Measurements from ENCODE around the gene GDF15. TPM values are rescaled to one million over a fixed set of nuclear protein-coding genes. Genes with fewer than 3 reads are reported as not detected.

The GDF15 gene
- polyA plus RNA-seq, 2 of the 4 experiments (the other 2 are of a cell fraction), result 56.9 to 78.5 TPM

DNA sequence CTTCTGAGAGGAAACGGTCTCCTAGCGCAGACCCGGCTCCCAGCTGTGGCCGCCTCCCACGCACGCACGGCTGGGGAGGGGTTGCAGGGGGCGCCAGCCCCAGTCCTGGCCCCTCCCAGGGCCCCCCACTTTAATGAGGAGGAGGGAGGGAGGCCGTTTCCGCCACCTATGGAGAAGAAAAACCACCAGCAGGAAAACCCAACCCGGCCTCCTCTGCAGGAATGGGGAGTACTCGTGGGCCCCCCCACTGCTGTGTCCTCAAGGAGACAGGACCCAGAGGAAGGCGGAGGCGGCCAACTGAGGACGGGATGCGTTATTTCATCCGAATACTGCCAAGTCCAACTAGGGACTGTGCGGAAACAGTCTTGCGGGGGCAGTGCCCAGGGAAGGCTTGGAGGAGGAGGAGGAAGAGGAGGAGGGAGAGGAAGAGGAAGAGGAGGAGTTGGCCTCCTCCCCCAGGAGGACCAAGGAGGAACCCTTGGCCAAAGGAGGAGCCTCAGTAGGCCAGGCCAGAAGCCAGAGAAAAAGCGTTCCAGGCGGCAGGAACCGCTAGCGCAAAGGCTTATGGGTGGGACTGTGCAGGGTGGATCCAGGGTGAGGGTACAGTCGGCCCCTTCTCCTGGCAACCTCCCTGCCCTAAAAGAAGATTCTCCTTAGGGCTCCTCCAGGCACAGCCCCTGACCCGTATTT, 29.4 kb downstream of the GDF15 start:
- Histone ChIP-seq H3K4me2 (peak overlapping the region; percentile 93), H3K4me1 (peaks cover 47% of the 10 kb centered on the region), H3K4me3 (no peak overlapping the region), H3K27ac (peak overlapping the region; percentile 96 to 100), H3K9me3 (no peaks in the 10 kb centered on the region)
- ATAC-seq, result no peak
- TF ChIP-seq SREBF2 (IDR thresholded peaks at IDR 0.05) (no peak), HOXB5 (CRISPR knock-in tag; IDR thresholded peaks at IDR 0.05) (no peak), POLR2A (IDR thresholded peaks at IDR 0.05; ENCODE audit: low read length) (no peak), ZC3H11A (IDR thresholded peaks at IDR 0.05) (no peak), ZFP36 (IDR thresholded peaks at IDR 0.05; ENCODE audit: borderline replicate concordance, partially characterized antibody) (no peak), POLR2AphosphoS2 (conservative IDR thresholded peaks at IDR 0.05; ENCODE audit: low read length) (no peak), RFX5 (IDR thresholded peaks at IDR 0.05) (no peak), NR3C1 (IDR thresholded peaks at IDR 0.05) (no peak), CEBPB (IDR thresholded peaks at IDR 0.05) (no peak), NFE2L2 (conservative IDR thresholded peaks at IDR 0.05; ENCODE audit: low read length) (no peak), EP300 (IDR thresholded peaks at IDR 0.05) (no peak)
- TF ChIP-seq, protein P1, sequence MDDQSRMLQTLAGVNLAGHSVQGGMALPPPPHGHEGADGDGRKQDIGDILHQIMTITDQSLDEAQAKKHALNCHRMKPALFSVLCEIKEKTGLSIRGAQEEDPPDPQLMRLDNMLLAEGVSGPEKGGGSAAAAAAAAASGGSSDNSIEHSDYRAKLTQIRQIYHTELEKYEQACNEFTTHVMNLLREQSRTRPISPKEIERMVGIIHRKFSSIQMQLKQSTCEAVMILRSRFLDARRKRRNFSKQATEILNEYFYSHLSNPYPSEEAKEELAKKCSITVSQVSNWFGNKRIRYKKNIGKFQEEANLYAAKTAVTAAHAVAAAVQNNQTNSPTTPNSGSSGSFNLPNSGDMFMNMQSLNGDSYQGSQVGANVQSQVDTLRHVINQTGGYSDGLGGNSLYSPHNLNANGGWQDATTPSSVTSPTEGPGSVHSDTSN (IDR thresholded peaks at IDR 0.05), result no peak
- TF ChIP-seq, protein P2, sequence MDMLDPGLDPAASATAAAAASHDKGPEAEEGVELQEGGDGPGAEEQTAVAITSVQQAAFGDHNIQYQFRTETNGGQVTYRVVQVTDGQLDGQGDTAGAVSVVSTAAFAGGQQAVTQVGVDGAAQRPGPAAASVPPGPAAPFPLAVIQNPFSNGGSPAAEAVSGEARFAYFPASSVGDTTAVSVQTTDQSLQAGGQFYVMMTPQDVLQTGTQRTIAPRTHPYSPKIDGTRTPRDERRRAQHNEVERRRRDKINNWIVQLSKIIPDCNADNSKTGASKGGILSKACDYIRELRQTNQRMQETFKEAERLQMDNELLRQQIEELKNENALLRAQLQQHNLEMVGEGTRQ (IDR thresholded peaks at IDR 0.05), result no peak
- ChIA-PET CTCF (interaction anchor here (0.9 to 9.4 kb wide), 7 partner anchors 13 to 141 kb away, joined by 3 to 109 read pairs (median 31); partner anchors contain the start of genes IQCN, JUND and LRRC25), POLR2A (interaction anchor here (2.0 to 4.8 kb wide), 2 partner anchors 29 kb away, joined by 7 to 28 read pairs; partner anchors contain the start of gene GDF15)
- 82% methylated on average over 23 of the region's 25 CpGs for WGBS (ENCODE audit: missing lambda C conversion rate)
- FAIRE-seq, result no peak
- DNase-seq (ENCODE audit: low read depth in 1 of 2, low spot score in 1 of 2), result no peak

DNA sequence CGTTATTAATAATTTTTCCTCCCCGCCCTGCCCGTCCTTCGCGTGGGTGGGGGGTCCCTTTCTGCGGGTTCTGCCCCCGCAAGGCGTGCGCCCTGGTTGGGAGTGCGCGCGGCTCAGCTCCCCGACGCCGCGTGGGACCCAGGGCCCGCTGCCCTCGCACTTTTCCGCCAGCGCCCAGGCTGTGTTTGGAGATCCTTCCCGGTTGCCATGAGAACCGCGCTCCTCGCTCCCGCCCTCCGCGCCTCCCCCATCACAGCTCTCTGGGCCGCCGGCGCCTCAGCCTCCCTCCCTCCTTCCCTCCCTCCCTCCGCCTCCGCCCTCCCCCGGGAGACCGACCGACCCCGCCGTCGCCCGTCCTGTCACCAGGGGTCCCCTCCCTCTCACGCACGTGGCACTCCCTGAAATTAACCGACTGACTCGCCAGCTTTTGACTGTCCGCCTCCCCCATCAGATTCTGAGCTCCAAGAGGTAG, 30.9 kb downstream of the GDF15 start:
- ATAC-seq (peak; percentile 63 to 77), DNase-seq (ENCODE audit: low read depth in 1 of 2, low spot score in 1 of 2) (peak in 1 of 2 experiments; percentile 91), FAIRE-seq (no peak)
- ChIA-PET CTCF (interaction anchor here (1.0 to 9.4 kb wide), 6 partner anchors 16 to 77 kb away, joined by 3 to 109 read pairs (median 8); no protein-coding TSS in a partner anchor), POLR2A (interaction anchor here (0.7 to 4.8 kb wide), 8 partner anchors 15 to 173 kb away, joined by 3 to 28 read pairs (median 6); partner anchors contain the start of genes GDF15 and JUND)
- peak overlapping the region; percentile 93 for H3K4me2 ChIP-seq
- H3K27ac ChIP-seq, result peak overlapping the region; percentile 96 to 100
- no peak for TF ChIP-seq NFE2L2 (conservative IDR thresholded peaks at IDR 0.05; ENCODE audit: low read length)
- no peak for TF ChIP-seq FOXS1 (CRISPR knock-in tag; IDR thresholded peaks at IDR 0.05)
- no peak for TF ChIP-seq PHF8 (IDR thresholded peaks at IDR 0.05; ENCODE audit: borderline replicate concordance, low read depth)
- no peak for TF ChIP-seq POLR2AphosphoS2 (conservative IDR thresholded peaks at IDR 0.05; ENCODE audit: low read length)
- no peak for TF ChIP-seq EHMT2 (IDR thresholded peaks at IDR 0.05; ENCODE audit: low read depth)
- no peak for TF ChIP-seq ZC3H11A (IDR thresholded peaks at IDR 0.05)
- TF ChIP-seq, protein P3, sequence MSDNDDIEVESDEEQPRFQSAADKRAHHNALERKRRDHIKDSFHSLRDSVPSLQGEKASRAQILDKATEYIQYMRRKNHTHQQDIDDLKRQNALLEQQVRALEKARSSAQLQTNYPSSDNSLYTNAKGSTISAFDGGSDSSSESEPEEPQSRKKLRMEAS (IDR thresholded peaks at IDR 0.05), result peak; percentile 82
- peak; percentile 78; the same call in 1 of the 2 replicates for TF ChIP-seq HOXB5 (CRISPR knock-in tag; IDR thresholded peaks at IDR 0.05)
- peak; percentile 64; the same call in 1 of the 2 replicates for TF ChIP-seq FOSB (CRISPR knock-in tag; IDR thresholded peaks at IDR 0.05)
- TF ChIP-seq HOXA7 (CRISPR knock-in tag; IDR thresholded peaks at IDR 0.05), result peak; percentile 62; the same call in 1 of the 2 replicates
- TF ChIP-seq NR3C1 (IDR thresholded peaks at IDR 0.05), result no peak
- TF ChIP-seq, protein P4, sequence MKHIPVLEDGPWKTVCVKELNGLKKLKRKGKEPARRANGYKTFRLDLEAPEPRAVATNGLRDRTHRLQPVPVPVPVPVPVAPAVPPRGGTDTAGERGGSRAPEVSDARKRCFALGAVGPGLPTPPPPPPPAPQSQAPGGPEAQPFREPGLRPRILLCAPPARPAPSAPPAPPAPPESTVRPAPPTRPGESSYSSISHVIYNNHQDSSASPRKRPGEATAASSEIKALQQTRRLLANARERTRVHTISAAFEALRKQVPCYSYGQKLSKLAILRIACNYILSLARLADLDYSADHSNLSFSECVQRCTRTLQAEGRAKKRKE (CRISPR knock-in tag; IDR thresholded peaks at IDR 0.05; ENCODE audit: low read depth), result peak; percentile 71; the same call in 1 of the 2 replicates
- TF ChIP-seq HEYL (CRISPR knock-in tag; IDR thresholded peaks at IDR 0.05), result no peak
- TF ChIP-seq CHD2 (IDR thresholded peaks at IDR 0.05; ENCODE audit: low read length, partially characterized antibody), result no peak
- TF ChIP-seq, protein P5, sequence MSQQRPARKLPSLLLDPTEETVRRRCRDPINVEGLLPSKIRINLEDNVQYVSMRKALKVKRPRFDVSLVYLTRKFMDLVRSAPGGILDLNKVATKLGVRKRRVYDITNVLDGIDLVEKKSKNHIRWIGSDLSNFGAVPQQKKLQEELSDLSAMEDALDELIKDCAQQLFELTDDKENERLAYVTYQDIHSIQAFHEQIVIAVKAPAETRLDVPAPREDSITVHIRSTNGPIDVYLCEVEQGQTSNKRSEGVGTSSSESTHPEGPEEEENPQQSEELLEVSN (IDR thresholded peaks at IDR 0.05; ENCODE audit: borderline replicate concordance, low read depth), result peak; percentile 83
- TF ChIP-seq GATA3 (IDR thresholded peaks at IDR 0.05; ENCODE audit: borderline replicate concordance), result no peak
- no peak for TF ChIP-seq KDM5A (IDR thresholded peaks at IDR 0.05)
- peak; percentile 86 for TF ChIP-seq MYC (IDR thresholded peaks at IDR 0.05; ENCODE audit: borderline replicate concordance, low read length)
- TF ChIP-seq MAZ (IDR thresholded peaks at IDR 0.05; ENCODE audit: borderline replicate concordance, low read depth, low read length), result no peak; the same call in 1 of the 2 replicates
- TF ChIP-seq KDM1A (IDR thresholded peaks at IDR 0.05; ENCODE audit: low read depth), result no peak
- TF ChIP-seq RARB (CRISPR knock-in tag; IDR thresholded peaks at IDR 0.05), result no peak
- no peak for TF ChIP-seq RFX5 (IDR thresholded peaks at IDR 0.05)
- TF ChIP-seq, protein P2 (IDR thresholded peaks at IDR 0.05), result no peak
- no peak for TF ChIP-seq RAD21 (conservative IDR thresholded peaks at IDR 0.05 in 1 of 2, IDR thresholded peaks at IDR 0.05 in 1 of 2)
- no peak for TF ChIP-seq SREBF2 (IDR thresholded peaks at IDR 0.05)
- no peaks in the 10 kb centered on the region for H3K9me3 ChIP-seq
- peaks cover 56% of the 10 kb centered on the region for H3K4me1 ChIP-seq
- 0% methylated on average over 12 of the region's 44 CpGs for WGBS (ENCODE audit: missing lambda C conversion rate)
- peak overlapping the region; percentile 49 for H3K4me3 ChIP-seq

Measured in A549 (cell line).